ENCODE results near the gene CENPV.

CENPV gene

GRCh38 chr17:16346721-16347271, 6.5 kb downstream of the CENPV start:
- Mint-ChIP-seq H3K36me3 (ENCODE audit: low read depth) (peaks cover 41% of the 10 kb centered on the region), H3K27ac (no peak overlapping the region), H3K4me1 (peaks cover 16% of the 10 kb centered on the region), H3K27me3 (no peaks in the 10 kb centered on the region), H3K4me3 (no peak overlapping the region), H3K9me3 (no peaks in the 10 kb centered on the region)
- ATAC-seq (no peak), DNase-seq (no peak)

DNA sequence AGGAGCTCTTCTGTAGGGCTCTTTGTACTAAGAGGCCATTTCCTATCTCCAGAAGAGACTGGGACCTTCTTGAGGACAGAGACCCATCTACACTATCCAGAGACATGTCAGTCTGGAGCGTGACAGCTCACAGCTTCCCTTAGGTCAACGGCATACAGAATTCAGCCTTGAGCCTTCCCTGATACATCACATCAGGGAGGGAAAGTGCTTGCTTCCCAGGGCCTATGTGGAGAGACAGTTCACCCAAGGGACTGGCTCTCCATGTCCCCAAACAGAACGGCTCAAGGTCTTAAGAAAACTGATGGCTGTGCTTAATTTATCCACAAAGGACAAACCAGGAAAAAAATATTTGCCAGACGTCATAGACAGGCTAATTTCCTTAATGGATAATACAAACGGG, 7.7 kb downstream of the CENPV start:
- Mint-ChIP-seq H3K4me3 (no peak overlapping the region), H3K27me3 (no peaks in the 10 kb centered on the region)
- ATAC-seq: no peak

DNA sequence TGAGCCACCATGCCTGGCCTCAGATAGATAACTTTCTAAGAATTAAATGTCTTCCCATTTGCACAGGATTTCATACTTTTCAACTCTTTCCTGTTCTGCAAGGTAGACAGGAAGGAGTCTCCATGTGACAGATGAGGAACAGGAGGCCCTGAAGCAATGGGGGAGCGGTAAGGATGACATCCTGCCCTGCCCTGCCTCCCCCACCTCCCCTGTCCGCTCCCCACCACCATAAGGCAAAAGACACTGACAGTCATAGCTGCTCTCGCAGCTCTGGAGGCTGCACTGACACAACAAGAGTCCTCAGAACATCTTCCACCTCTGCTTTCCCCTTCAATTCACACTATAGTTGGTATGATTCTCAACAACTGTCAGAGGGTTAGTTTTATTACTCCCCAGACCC, 9.7 kb downstream of the CENPV start:
- Mint-ChIP-seq H3K4me3 (no peak overlapping the region), H3K4me1 (no peaks in the 10 kb centered on the region), H3K9me3 (no peaks in the 10 kb centered on the region), H3K27me3 (no peaks in the 10 kb centered on the region), H3K27ac (no peak overlapping the region), H3K36me3 (ENCODE audit: low read depth) (peaks cover 30% of the 10 kb centered on the region)
- ATAC-seq (no peak), DNase-seq (no peak)

More for the DNA sequence above, 7.7 kb downstream of the CENPV start:
- H3K27ac Mint-ChIP-seq: no peak overlapping the region
- H3K36me3 Mint-ChIP-seq (ENCODE audit: low read depth): peaks cover 34% of the 10 kb centered on the region
- peaks cover 6% of the 10 kb centered on the region for H3K4me1 Mint-ChIP-seq
- no peaks in the 10 kb centered on the region for H3K9me3 Mint-ChIP-seq
- DNase-seq: no peak

DNA sequence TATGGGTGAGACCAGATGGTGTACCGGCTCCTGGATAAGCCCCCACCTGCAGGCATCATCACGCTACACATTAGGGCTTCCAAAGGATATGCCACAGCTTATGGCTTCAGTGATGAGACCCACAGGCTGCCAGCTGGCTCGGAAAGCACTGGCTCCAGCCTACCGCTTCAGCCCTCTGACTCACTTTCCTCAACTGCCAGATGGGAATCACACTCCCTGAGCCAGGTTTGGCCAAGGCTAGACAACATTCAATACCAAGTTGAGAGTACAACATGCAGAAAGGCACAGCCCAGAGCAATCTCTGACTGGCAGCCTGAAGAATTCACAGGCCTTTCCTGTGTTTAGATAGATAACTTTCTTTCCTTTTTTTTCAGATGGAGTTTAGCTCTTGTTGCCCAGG, 10.3 kb downstream of the CENPV start:
- ATAC-seq: no peak
- H3K27me3 Mint-ChIP-seq: no peaks in the 10 kb centered on the region
- peaks cover 27% of the 10 kb centered on the region for H3K36me3 Mint-ChIP-seq (ENCODE audit: low read depth)
- H3K4me1 Mint-ChIP-seq: no peaks in the 10 kb centered on the region
- no peaks in the 10 kb centered on the region for H3K9me3 Mint-ChIP-seq
- no peak for DNase-seq
- H3K4me3 Mint-ChIP-seq: no peak overlapping the region
- H3K27ac Mint-ChIP-seq: no peak overlapping the region

DNA sequence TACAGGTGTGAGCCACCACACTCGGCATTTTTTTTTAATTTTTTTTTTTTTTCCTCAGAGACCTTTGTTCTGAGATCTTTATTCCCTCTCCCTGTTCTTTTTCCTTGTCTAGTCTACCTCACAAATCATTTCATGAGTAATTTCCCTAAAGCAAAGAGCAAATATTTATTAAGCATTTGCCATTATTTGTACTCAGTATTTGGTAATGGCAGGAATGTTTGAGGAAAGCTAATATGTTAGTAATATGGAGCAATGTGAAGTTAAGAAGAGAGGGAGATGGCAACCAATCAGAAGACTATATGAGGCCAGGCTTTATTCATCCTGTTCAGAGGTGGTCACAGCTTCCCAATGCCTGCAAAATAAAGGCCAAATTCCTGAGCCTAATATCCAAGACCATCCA, 13.3 kb downstream of the CENPV start:
- Mint-ChIP-seq H3K9me3 (no peaks in the 10 kb centered on the region), H3K4me1 (no peaks in the 10 kb centered on the region), H3K36me3 (ENCODE audit: low read depth) (peaks cover 22% of the 10 kb centered on the region), H3K4me3 (no peak overlapping the region), H3K27me3 (no peaks in the 10 kb centered on the region), H3K27ac (no peak overlapping the region)
- ATAC-seq (no peak), DNase-seq (no peak)

DNA sequence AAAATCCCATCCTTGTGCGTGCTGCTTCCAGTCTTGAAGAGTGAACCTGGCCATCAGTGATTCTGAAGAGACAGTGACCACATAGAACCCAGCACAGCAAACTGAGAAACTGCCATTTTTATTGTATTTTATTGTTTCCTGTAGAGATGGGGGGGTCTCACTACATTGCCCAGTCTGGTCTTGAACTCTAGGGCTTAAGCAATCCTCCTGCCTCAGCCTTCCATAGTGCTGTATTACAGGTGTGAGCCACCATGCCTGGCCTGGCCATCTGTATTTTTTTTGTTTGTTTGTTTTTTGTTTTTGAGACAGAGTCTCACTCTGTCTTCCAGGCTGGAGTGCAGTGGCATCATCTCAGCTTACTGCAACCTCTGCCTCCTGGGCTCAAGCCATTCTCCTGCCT, 13.9 kb downstream of the CENPV start:
- Mint-ChIP-seq H3K4me1 (no peaks in the 10 kb centered on the region), H3K27ac (no peak overlapping the region), H3K9me3 (no peaks in the 10 kb centered on the region), H3K36me3 (ENCODE audit: low read depth) (peaks cover 21% of the 10 kb centered on the region), H3K4me3 (no peak overlapping the region), H3K27me3 (no peaks in the 10 kb centered on the region)
- DNase-seq: no peak
- no peak for ATAC-seq

- DNase-seq (no peak), ATAC-seq (no peak)
- no peak overlapping the region for H3K27ac Mint-ChIP-seq
- H3K4me1 Mint-ChIP-seq: no peaks in the 10 kb centered on the region
- peaks cover 14% of the 10 kb centered on the region for H3K36me3 Mint-ChIP-seq (ENCODE audit: low read depth)
- H3K27me3 Mint-ChIP-seq: no peaks in the 10 kb centered on the region
- H3K4me3 Mint-ChIP-seq: no peak overlapping the region
- H3K9me3 Mint-ChIP-seq: no peaks in the 10 kb centered on the region
Measured at GRCh38 chr17:16338391-16338790, 14.9 kb downstream of the CENPV start.

- Mint-ChIP-seq H3K27me3 (no peaks in the 10 kb centered on the region), H3K36me3 (ENCODE audit: low read depth) (peaks cover 2% of the 10 kb centered on the region), H3K9me3 (no peaks in the 10 kb centered on the region), H3K4me3 (no peak overlapping the region), H3K27ac (no peak overlapping the region), H3K4me1 (peaks cover 1% of the 10 kb centered on the region)
- no peak for DNase-seq
- no peak for ATAC-seq
Measured at GRCh38 chr17:16329519-16330271, 23.6 kb downstream of the CENPV start.

DNA sequence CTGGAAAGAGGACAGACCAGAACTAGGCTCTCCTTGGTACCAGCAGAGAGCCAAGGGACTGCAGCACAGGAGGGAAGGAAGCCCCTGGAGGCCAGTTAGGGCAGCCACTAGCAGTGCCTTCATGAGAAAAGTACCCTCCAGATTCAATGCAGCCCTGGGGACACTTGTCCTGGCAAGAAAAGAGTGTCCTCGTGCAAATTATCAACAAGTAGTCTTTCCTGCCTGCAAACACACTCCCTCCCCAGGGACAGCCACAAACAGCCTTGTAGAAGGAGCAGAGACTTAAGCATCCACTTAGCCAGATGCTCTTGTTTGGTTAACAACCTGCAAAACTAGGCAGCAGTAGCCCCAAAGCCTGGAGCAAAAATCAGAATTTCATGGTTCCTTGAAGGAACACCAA, 24.3 kb downstream of the CENPV start:
- H3K27me3 Mint-ChIP-seq: no peaks in the 10 kb centered on the region
- H3K36me3 Mint-ChIP-seq (ENCODE audit: low read depth): peaks cover 2% of the 10 kb centered on the region
- H3K4me1 Mint-ChIP-seq: peaks cover 1% of the 10 kb centered on the region
- no peaks in the 10 kb centered on the region for H3K9me3 Mint-ChIP-seq
- no peak for ATAC-seq
- no peak overlapping the region for H3K4me3 Mint-ChIP-seq
- DNase-seq: no peak
- no peak overlapping the region for H3K27ac Mint-ChIP-seq

DNA sequence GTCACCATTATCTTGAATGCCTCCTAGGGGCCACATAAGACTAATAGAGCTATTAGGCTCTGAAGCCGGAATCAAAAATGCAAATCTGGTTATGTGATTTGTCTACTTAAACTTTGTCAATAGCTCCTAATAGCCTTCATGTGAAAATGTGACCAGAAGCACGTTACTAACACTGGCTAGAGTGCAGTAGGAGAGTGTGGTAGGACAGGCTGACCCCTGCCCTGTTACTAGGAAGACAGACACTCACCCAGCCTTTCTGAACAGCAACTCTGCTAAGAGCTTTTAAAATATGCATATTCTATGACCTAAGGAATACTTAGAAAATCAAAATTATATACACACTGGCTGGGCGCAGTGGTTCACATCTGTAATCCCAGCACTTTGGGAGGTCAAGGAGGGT, 26.3 kb downstream of the CENPV start:
- H3K4me1 Mint-ChIP-seq: peaks cover 1% of the 10 kb centered on the region
- H3K4me3 Mint-ChIP-seq: no peak overlapping the region
- no peak for DNase-seq
- H3K27ac Mint-ChIP-seq: no peak overlapping the region
- H3K9me3 Mint-ChIP-seq: no peaks in the 10 kb centered on the region
- no peaks in the 10 kb centered on the region for H3K27me3 Mint-ChIP-seq
- ATAC-seq: no peak
- peaks cover 5% of the 10 kb centered on the region for H3K36me3 Mint-ChIP-seq (ENCODE audit: low read depth)

DNA sequence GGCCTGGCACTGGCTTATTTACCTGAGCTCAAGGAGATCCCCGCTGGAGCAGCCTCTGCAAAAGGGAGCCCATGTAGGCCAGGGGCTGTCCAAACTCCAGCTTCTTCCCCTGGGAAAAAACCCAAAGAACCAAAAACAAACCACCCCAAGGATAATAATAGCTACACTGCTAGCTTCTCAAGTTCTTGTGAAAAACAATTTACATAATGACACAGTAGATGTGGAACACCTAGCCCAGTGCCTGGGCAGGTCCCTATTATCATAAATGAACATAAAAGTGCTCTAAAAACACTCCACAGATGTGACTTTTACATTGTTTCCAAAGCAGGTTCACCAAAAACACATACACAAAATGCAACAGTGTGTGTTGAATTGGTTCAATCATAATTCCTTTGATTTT, 27.3 kb downstream of the CENPV start:
- Mint-ChIP-seq H3K27me3 (no peaks in the 10 kb centered on the region), H3K36me3 (ENCODE audit: low read depth) (peaks cover 5% of the 10 kb centered on the region), H3K9me3 (no peaks in the 10 kb centered on the region), H3K4me3 (no peak overlapping the region), H3K27ac (no peak overlapping the region), H3K4me1 (peaks cover 1% of the 10 kb centered on the region)
- no peak for DNase-seq
- no peak for ATAC-seq

DNA sequence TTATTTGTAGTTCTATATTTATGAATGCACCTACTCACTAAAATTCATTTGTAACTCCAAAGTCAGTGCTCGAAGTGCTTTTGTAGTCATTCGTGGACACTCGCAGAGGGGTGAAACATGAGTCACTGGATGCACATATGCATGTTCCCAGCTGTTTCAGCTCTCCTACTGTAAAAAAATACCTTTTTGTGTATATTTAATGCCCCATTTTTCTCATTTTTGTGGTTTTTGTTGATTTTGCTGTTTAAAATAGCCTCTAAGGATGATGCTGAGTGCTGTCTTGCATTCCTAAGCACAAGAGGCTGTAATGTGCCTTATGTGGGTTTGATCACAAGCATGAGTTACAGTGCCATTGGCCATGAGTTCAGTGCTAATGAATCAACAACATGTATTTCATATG, 30.6 kb downstream of the CENPV start:
- ATAC-seq (no peak), DNase-seq (no peak)
- no peak overlapping the region for H3K4me3 Mint-ChIP-seq
- H3K4me1 Mint-ChIP-seq: no peaks in the 10 kb centered on the region
- no peaks in the 10 kb centered on the region for H3K9me3 Mint-ChIP-seq
- H3K27me3 Mint-ChIP-seq: no peaks in the 10 kb centered on the region
- peaks cover 7% of the 10 kb centered on the region for H3K36me3 Mint-ChIP-seq (ENCODE audit: low read depth)
- H3K27ac Mint-ChIP-seq: no peak overlapping the region

DNA sequence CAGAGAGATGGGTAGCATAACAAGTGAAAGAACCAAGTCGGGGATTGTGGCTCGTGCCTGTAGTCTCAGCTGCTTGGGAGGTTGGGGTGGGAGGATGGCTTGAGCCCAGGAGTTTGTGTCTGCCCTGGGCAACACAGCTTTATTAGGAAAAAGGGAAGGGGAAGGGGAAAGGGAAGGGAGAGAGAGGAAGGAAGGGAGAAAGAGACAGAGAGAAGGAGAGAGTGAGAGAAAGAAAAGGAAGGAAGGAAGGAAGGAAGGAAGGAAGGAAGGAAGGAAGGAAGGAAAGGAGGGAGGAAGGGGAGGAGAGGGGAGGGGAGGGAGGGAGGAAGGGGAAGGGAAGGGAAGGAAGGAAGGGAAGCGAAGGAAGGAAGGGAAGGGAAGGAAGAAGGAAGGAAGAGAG, 33.3 kb downstream of the CENPV start:
- no peak for ATAC-seq

DNA sequence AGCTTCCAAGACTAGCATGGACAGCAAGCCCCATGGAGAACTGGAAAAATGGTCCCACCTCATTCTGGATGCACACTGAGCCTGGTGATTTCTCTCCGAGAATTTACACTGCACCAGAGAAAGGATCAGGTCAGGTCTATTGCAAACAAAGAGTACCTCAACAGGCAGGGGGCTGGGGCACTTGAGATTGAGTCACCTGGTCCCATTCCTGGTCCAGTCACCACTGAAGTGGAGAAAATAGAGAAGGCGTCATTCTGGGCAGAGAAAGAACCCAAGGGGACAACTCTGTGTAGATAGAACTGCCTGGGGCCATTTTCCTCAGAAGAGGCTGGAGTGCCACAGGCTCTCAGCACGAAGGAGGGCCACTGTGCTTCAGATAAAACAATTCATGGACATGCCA, 38.4 kb downstream of the CENPV start:
- no peak for DNase-seq
- Mint-ChIP-seq H3K9me3 (no peaks in the 10 kb centered on the region), H3K27ac (no peak overlapping the region)

More for the DNA sequence above, 33.3 kb downstream of the CENPV start:
- H3K36me3 Mint-ChIP-seq (ENCODE audit: low read depth): peaks cover 10% of the 10 kb centered on the region
- no peaks in the 10 kb centered on the region for H3K9me3 Mint-ChIP-seq
- no peaks in the 10 kb centered on the region for H3K27me3 Mint-ChIP-seq
- H3K4me1 Mint-ChIP-seq: no peaks in the 10 kb centered on the region
- H3K27ac Mint-ChIP-seq: no peak overlapping the region
- DNase-seq: no peak
- H3K4me3 Mint-ChIP-seq: no peak overlapping the region

DNA sequence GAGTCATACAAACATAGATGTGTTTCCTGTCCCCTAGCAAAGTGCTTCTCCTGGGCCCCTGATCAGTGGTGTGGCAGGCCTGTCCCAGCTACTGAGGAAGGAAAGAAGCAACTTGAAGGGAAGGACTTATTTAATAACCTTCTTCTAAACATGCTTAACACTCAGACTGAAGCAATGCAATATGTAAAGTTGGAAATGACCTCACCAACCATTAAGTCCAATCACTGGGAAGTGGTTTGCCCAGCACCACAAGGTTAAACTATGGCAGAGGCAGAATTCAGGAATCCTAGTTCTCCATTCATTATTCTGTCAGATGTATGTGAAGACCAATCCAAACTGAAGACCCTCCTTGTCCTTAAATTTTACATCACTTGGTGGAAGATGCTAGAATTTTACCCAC, 39.1 kb downstream of the CENPV start:
- H3K36me3 Mint-ChIP-seq (ENCODE audit: low read depth): peaks cover 22% of the 10 kb centered on the region
- H3K4me3 Mint-ChIP-seq: no peak overlapping the region
- H3K27me3 Mint-ChIP-seq: no peaks in the 10 kb centered on the region
- peaks cover 5% of the 10 kb centered on the region for H3K4me1 Mint-ChIP-seq
- H3K27ac Mint-ChIP-seq: no peak overlapping the region
- ATAC-seq: no peak
- DNase-seq: no peak
- H3K9me3 Mint-ChIP-seq: no peaks in the 10 kb centered on the region

More for the DNA sequence above, 38.4 kb downstream of the CENPV start:
- Mint-ChIP-seq H3K27me3 (no peaks in the 10 kb centered on the region), H3K36me3 (ENCODE audit: low read depth) (peaks cover 24% of the 10 kb centered on the region), H3K4me1 (peaks cover 5% of the 10 kb centered on the region), H3K4me3 (no peak overlapping the region)
- no peak for ATAC-seq
